CD14-positive monocyte (primary cell): ENCODE measurements around the gene CCND1. TPM values are rescaled to one million over a fixed set of nuclear protein-coding genes. Genes with fewer than 3 reads are reported as not detected.

ENCODE experiments used
- DNase-seq, 3 donors: peaks; one replicate each; pipeline ENCODE4 v3.0.0-alpha.2; 2011 to 2022
- H2AFZ ChIP-seq: 2 replicates; pipeline ENCODE4 v1.6.0; 2012; ENCODE audit warnings: mild to moderate bottlenecking, low read depth, low read length, inconsistent platforms; ENCODE audit not compliant: insufficient read depth, poor library complexity, severe bottlenecking
- H3K27ac ChIP-seq, 2 donors: 1 replicate in 1 of 2; 2 replicates in 1 of 2; pipeline ENCODE4 v1.5.1; 2012 to 2013; ENCODE audit warnings: low read length in 2 of 2, control low read depth in 1 of 2, inconsistent platforms in 1 of 2, low read depth in 1 of 2, mild to moderate bottlenecking in 1 of 2
- H3K27me3 ChIP-seq, 2 donors: one replicate each; pipeline versions ENCODE4 v1.6.0 to v1.6.1; 2011 to 2013; ENCODE audit warnings: low read length in 2 of 2; ENCODE audit not compliant: control insufficient read depth in 2 of 2, insufficient read depth in 2 of 2
- H3K36me3 ChIP-seq, 2 donors: replicated peaks in 1 of 2; 1 replicate in 1 of 2; 2 replicates in 1 of 2; pipeline versions ENCODE4 v1.5.1 to v1.6.1; 2012 to 2013; ENCODE audit warnings: low read length in 2 of 2, control low read depth in 1 of 2, inconsistent platforms in 1 of 2, mild to moderate bottlenecking in 1 of 2; ENCODE audit not compliant: insufficient read depth in 2 of 2, control insufficient read depth in 1 of 2
- H3K4me1 ChIP-seq, 2 donors: 1 replicate in 1 of 2; 2 replicates in 1 of 2; pipeline versions ENCODE4 v1.5.1 to v1.6.1; 2012 to 2013; ENCODE audit warnings: low read length in 2 of 2, control low read depth in 1 of 2, inconsistent platforms in 1 of 2, mild to moderate bottlenecking in 1 of 2, moderate library complexity in 1 of 2; ENCODE audit not compliant: insufficient read depth in 2 of 2, control insufficient read depth in 1 of 2
- H3K4me2 ChIP-seq: replicated peaks from 2 replicates; pipeline ENCODE3; 2012; ENCODE audit warnings: low read length, moderate library complexity, mild to moderate bottlenecking; ENCODE audit not compliant: poor library complexity, severe bottlenecking; ENCODE audit errors: extremely low read depth
- H3K4me3 ChIP-seq, 3 experiments: fragments of 200-600 bp in 1 of 3; sonication (generic) in 1 of 3; replicated peaks in 1 of 3; 1 replicate in 2 of 3; 2 replicates in 1 of 3; pipeline ENCODE4 v1.5.1; 2011 to 2013; ENCODE audit warnings: low read length in 3 of 3, mild to moderate bottlenecking in 3 of 3, control low read depth in 2 of 3, low read depth in 2 of 3, inconsistent platforms in 1 of 3, moderate library complexity in 1 of 3
- H3K79me2 ChIP-seq: 2 replicates; pipeline ENCODE4 v1.6.0; 2012; ENCODE audit warnings: mild to moderate bottlenecking, control low read depth, inconsistent platforms, low read length, moderate library complexity; ENCODE audit not compliant: insufficient read depth
- H3K9ac ChIP-seq: 2 replicates; pipeline ENCODE4 v1.6.0; 2017; ENCODE audit warnings: low read length, mild to moderate bottlenecking; ENCODE audit not compliant: insufficient read depth, poor library complexity, severe bottlenecking
- H3K9me3 ChIP-seq, 2 donors: replicated peaks in 1 of 2; 1 replicate in 1 of 2; 2 replicates in 1 of 2; pipeline versions ENCODE4 v1.5.1 to v1.6.1; 2012 to 2013; ENCODE audit warnings: low read length in 2 of 2, control low read depth in 1 of 2; ENCODE audit not compliant: control insufficient read depth in 1 of 2, insufficient read depth in 1 of 2
- H4K20me1 ChIP-seq: 2 replicates; pipeline ENCODE4 v1.6.0; 2012; ENCODE audit warnings: mild to moderate bottlenecking, low read length, control low read depth, moderate library complexity; ENCODE audit not compliant: insufficient read depth
- H3K27ac Mint-ChIP-seq, 7 donors: one replicate each; pipeline ENCODE4 v1.8.0; 2020; ENCODE audit warnings: mild to moderate bottlenecking in 7 of 7, mixed read lengths in 7 of 7, moderate library complexity in 6 of 7, inconsistent platforms in 2 of 7
- H3K27me3 Mint-ChIP-seq, 3 donors: one replicate each; pipeline ENCODE4 v1.8.0; 2021 to 2022; ENCODE audit warnings: low read depth in 3 of 3, mild to moderate bottlenecking in 3 of 3, mixed read lengths in 3 of 3, moderate library complexity in 3 of 3, inconsistent platforms in 1 of 3
- H3K36me3 Mint-ChIP-seq, 2 donors: one replicate each; pipeline ENCODE4 v1.8.0; 2020; ENCODE audit warnings: mixed read lengths in 2 of 2, inconsistent platforms in 1 of 2, mild to moderate bottlenecking in 1 of 2
- H3K4me1 Mint-ChIP-seq: one replicate; pipeline ENCODE4 v1.8.0; 2020; ENCODE audit warnings: mild to moderate bottlenecking, mixed read lengths
- H3K4me3 Mint-ChIP-seq, 2 donors: one replicate each; pipeline ENCODE4 v1.8.0; 2020; ENCODE audit warnings: mild to moderate bottlenecking in 2 of 2, mixed read lengths in 2 of 2, moderate library complexity in 1 of 2
- H3K9me3 Mint-ChIP-seq, 7 donors: one replicate each; pipeline ENCODE4 v1.8.0; 2020 to 2022; ENCODE audit warnings: mixed read lengths in 7 of 7, mild to moderate bottlenecking in 6 of 7, moderate library complexity in 6 of 7, inconsistent platforms in 2 of 7
- CTCF ChIP-seq: fragments of 200-600 bp; IDR thresholded peaks from one replicate; pipeline ENCODE4 v1.8.0; 2022; ENCODE audit warnings: antibody characterized with exemption, mild to moderate bottlenecking
- WGBS: methylation state at CpG from one replicate; pipeline ENCODE4 v1.1.5; 2013; ENCODE audit warnings: missing lambda C conversion rate; ENCODE audit not compliant: insufficient coverage; 5-methylcytosine and 5-hydroxymethylcytosine counted together
- intact Hi-C, 2 donors: fragments of 100-400 bp; cut with micrococcal nuclease; formaldehyde crosslinking; loops; one replicate each; pipeline versions ENCODE4 v1.15.0 to v1.15.1; 2023
- polyA plus RNA-seq, 3 donors: library from polyadenylated mRNA; depleted of rRNA in 1 of 3; unstranded in 2 of 3; stranded (reverse) in 1 of 3; fragments of 300-500 nt in 2 of 3; fragments of >200 nt in 1 of 3; fragmentation: Illumina TruSeq in 2 of 3; gene quantifications; 1 replicate in 2 of 3; 2 replicates in 1 of 3; pipeline ENCODE4 v1.2.3, GENCODE V29; 2012 to 2021

CCND1 gene
- polyA plus RNA-seq, 3 donors = 0.01 TPM; not detected in 2

- H3K4me1 Mint-ChIP-seq = peaks cover 4% of the 10 kb centered on the region
- H3K79me2 ChIP-seq = no peaks in the 10 kb centered on the region
- no peak overlapping the region for H3K4me3 ChIP-seq
- no peaks in the 10 kb centered on the region for H3K27me3 ChIP-seq
- no peaks in the 10 kb centered on the region for H3K36me3 Mint-ChIP-seq
- H4K20me1 ChIP-seq = no peaks in the 10 kb centered on the region
- H3K4me1 ChIP-seq = no peaks in the 10 kb centered on the region
- no peak overlapping the region for H3K9ac ChIP-seq
- no peak overlapping the region for H3K27ac ChIP-seq
- H3K4me3 Mint-ChIP-seq = no peak overlapping the region
- DNase-seq = no peak
- no peaks in the 10 kb centered on the region for H3K9me3 Mint-ChIP-seq
- no peak for TF ChIP-seq CTCF
- intact Hi-C loops = no loop called here
- WGBS = 97% methylated on average over 12 of the region's 14 CpGs
- H3K9me3 ChIP-seq = no peaks in the 10 kb centered on the region
- H3K27ac Mint-ChIP-seq = no peak overlapping the region
- no peak overlapping the region for H3K4me2 ChIP-seq
- no peak overlapping the region for H2AFZ ChIP-seq
- no peaks in the 10 kb centered on the region for H3K36me3 ChIP-seq
- H3K27me3 Mint-ChIP-seq = peaks cover 0 to 7% (median 2%) of the 10 kb centered on the region in 3 donors
Observed at GRCh38 chr11:69657456-69657910, 16.5 kb downstream of the CCND1 start.

- no peak for DNase-seq
- H4K20me1 ChIP-seq = peaks cover 5% of the 10 kb centered on the region
- H3K4me1 ChIP-seq = no peaks in the 10 kb centered on the region
- no peaks in the 10 kb centered on the region for H3K36me3 ChIP-seq
- H2AFZ ChIP-seq = no peak overlapping the region
- no peak for TF ChIP-seq CTCF
- H3K4me3 Mint-ChIP-seq = no peak overlapping the region
- no peaks in the 10 kb centered on the region for H3K9me3 Mint-ChIP-seq
- no peaks in the 10 kb centered on the region for H3K79me2 ChIP-seq
- H3K4me2 ChIP-seq = no peak overlapping the region
- H3K9me3 ChIP-seq = no peaks in the 10 kb centered on the region
- peaks cover 8% of the 10 kb centered on the region for H3K4me1 Mint-ChIP-seq
- H3K9ac ChIP-seq = no peak overlapping the region
- no peak overlapping the region for H3K4me3 ChIP-seq
- H3K36me3 Mint-ChIP-seq = peaks cover under 1% of the 10 kb centered on the region in 2 donors
- H3K27me3 Mint-ChIP-seq = peaks cover 0 to 7% (median 2%) of the 10 kb centered on the region in 3 donors
- H3K27me3 ChIP-seq = no peaks in the 10 kb centered on the region
- WGBS = 85% methylated on average over 27 of the region's 27 CpGs
- H3K27ac Mint-ChIP-seq = no peak overlapping the region
- intact Hi-C loops = no loop called here
- H3K27ac ChIP-seq = no peak overlapping the region
Observed at GRCh38 chr11:69657911-69658625, 17.1 kb downstream of the CCND1 start.
